Adrenal gland (tissue), 5 donors: ENCODE data around the gene ZNF787.

ENCODE experiments used
- POLR2A ChIP-seq, 2 donors: fragments of 450-650 bp; IDR thresholded peaks; one replicate each; pipeline ENCODE4 v1.6.1; 2017; ENCODE audit warnings: antibody characterized with exemption in 2 of 2, mild to moderate bottlenecking in 2 of 2, moderate library complexity in 1 of 2
- TF ChIP-seq, protein P1 (sequence below), 6 experiments: fragments of 450-650 bp in 4 of 6; fragments of 200-600 bp in 2 of 6; sonication (generic) in 1 of 6; IDR thresholded peaks; 1 replicate in 5 of 6; 2 replicates in 1 of 6; pipeline versions ENCODE4 v1.5.1 to v1.8.0; 2016 to 2021; ENCODE audit warnings: antibody characterized with exemption in 6 of 6, mild to moderate bottlenecking in 2 of 6, moderate library complexity in 1 of 6
- donor health status: DM: no; HTN: no; CAD: no.

DNA sequence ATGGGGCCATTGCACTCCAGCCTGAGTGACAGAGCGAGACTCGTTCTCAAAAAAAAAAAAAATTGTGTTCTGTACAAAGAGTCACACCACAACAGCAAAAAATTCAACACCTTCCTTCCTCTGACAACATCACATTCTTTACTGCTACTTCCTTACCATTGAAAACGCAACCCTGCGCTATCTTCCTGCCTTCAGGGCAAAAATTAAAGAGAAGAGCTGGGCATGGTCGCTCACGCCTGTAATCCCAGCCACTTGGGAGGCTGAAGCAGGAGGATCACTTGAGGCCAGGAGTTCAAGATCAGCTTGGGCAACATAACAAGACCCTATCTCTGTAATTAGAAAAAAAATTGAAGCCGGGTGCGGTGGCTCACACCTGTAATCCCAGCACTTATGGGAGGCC is 10.6 kb upstream of the ZNF787 start:
- TF ChIP-seq, protein P1, sequence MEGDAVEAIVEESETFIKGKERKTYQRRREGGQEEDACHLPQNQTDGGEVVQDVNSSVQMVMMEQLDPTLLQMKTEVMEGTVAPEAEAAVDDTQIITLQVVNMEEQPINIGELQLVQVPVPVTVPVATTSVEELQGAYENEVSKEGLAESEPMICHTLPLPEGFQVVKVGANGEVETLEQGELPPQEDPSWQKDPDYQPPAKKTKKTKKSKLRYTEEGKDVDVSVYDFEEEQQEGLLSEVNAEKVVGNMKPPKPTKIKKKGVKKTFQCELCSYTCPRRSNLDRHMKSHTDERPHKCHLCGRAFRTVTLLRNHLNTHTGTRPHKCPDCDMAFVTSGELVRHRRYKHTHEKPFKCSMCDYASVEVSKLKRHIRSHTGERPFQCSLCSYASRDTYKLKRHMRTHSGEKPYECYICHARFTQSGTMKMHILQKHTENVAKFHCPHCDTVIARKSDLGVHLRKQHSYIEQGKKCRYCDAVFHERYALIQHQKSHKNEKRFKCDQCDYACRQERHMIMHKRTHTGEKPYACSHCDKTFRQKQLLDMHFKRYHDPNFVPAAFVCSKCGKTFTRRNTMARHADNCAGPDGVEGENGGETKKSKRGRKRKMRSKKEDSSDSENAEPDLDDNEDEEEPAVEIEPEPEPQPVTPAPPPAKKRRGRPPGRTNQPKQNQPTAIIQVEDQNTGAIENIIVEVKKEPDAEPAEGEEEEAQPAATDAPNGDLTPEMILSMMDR (IDR thresholded peaks at IDR 0.05) = no peak
- no peak for TF ChIP-seq POLR2A (IDR thresholded peaks at IDR 0.05)
